HepG2 (cell line): ENCODE results near the gene CADM1.

Experiments used
- GTF2F1 ChIP-seq: fragments of 150-350 bp; IDR thresholded peaks from 2 replicates; pipeline ENCODE4 v1.6.1; 2014; ENCODE audit warnings: low read length
- POLR2AphosphoS5 ChIP-seq: IDR thresholded peaks from 2 replicates; pipeline ENCODE4 v1.6.1; 2012; ENCODE audit warnings: low read depth, low read length
- TOPORS ChIP-seq: sonication (generic); formaldehyde crosslinking; IDR thresholded peaks from 2 replicates; pipeline ENCODE4 v1.8.0; 2023; ENCODE audit warnings: mild to moderate bottlenecking, missing genetic modification reagents
- TF ChIP-seq, protein P1 (sequence below): sonication (generic); formaldehyde crosslinking; IDR thresholded peaks from 2 replicates; pipeline ENCODE4 v1.8.1; 2022; ENCODE audit warnings: mild to moderate bottlenecking, missing genetic modification reagents
- TF ChIP-seq, protein P2 (sequence below): sonication (generic); formaldehyde crosslinking; IDR thresholded peaks from 2 replicates; pipeline ENCODE4 v1.4.0; 2020; ENCODE audit warnings: missing genetic modification reagents
- TF ChIP-seq, protein P3 (sequence below): sonication (generic); formaldehyde crosslinking; IDR thresholded peaks from 2 replicates; pipeline ENCODE4 v1.5.0; 2020; ENCODE audit warnings: mild to moderate bottlenecking, missing genetic modification reagents, moderate library complexity

DNA sequence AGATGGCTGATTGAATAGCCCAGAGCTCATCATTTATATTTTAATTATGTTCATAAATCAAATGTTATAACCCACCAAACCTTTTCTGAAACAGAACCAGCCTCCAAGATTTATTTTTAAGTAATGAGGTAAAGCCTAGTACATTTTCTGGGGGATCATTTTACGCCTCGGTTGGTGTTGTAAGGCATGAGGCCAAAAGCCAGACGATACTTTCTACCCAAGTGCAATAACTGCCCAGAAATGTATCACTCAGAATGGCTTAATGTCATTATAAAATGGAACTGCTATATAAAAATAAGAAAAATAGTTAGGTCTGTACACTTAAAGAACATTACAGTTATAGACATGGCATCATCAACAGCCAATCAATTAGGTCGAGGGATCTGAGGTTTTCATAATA is 283.3 kb downstream of the CADM1 start:
- no peak for TF ChIP-seq GTF2F1
- TF ChIP-seq, protein P1, sequence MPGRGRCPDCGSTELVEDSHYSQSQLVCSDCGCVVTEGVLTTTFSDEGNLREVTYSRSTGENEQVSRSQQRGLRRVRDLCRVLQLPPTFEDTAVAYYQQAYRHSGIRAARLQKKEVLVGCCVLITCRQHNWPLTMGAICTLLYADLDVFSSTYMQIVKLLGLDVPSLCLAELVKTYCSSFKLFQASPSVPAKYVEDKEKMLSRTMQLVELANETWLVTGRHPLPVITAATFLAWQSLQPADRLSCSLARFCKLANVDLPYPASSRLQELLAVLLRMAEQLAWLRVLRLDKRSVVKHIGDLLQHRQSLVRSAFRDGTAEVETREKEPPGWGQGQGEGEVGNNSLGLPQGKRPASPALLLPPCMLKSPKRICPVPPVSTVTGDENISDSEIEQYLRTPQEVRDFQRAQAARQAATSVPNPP (CRISPR knock-in tag) = no peak
- TF ChIP-seq, protein P2, sequence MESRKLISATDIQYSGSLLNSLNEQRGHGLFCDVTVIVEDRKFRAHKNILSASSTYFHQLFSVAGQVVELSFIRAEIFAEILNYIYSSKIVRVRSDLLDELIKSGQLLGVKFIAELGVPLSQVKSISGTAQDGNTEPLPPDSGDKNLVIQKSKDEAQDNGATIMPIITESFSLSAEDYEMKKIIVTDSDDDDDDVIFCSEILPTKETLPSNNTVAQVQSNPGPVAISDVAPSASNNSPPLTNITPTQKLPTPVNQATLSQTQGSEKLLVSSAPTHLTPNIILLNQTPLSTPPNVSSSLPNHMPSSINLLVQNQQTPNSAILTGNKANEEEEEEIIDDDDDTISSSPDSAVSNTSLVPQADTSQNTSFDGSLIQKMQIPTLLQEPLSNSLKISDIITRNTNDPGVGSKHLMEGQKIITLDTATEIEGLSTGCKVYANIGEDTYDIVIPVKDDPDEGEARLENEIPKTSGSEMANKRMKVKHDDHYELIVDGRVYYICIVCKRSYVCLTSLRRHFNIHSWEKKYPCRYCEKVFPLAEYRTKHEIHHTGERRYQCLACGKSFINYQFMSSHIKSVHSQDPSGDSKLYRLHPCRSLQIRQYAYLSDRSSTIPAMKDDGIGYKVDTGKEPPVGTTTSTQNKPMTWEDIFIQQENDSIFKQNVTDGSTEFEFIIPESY (CRISPR knock-in tag) = no peak
- TF ChIP-seq, protein P3, sequence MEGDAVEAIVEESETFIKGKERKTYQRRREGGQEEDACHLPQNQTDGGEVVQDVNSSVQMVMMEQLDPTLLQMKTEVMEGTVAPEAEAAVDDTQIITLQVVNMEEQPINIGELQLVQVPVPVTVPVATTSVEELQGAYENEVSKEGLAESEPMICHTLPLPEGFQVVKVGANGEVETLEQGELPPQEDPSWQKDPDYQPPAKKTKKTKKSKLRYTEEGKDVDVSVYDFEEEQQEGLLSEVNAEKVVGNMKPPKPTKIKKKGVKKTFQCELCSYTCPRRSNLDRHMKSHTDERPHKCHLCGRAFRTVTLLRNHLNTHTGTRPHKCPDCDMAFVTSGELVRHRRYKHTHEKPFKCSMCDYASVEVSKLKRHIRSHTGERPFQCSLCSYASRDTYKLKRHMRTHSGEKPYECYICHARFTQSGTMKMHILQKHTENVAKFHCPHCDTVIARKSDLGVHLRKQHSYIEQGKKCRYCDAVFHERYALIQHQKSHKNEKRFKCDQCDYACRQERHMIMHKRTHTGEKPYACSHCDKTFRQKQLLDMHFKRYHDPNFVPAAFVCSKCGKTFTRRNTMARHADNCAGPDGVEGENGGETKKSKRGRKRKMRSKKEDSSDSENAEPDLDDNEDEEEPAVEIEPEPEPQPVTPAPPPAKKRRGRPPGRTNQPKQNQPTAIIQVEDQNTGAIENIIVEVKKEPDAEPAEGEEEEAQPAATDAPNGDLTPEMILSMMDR (CRISPR knock-in tag) = no peak
- no peak for TF ChIP-seq TOPORS (CRISPR knock-in tag)
- no peak for TF ChIP-seq POLR2AphosphoS5
